C4-2B (cell line): ENCODE measurements around the gene ZGRF1.
"Not testable (repeated sequence)": the region's sequence is repeated elsewhere in the genome, so short reads cannot be mapped to it uniquely, and the experiment has no call there.

Experiments
- ZFX ChIP-seq: fragments of 450-650 bp; IDR thresholded peaks from 2 replicates; pipeline ENCODE4 v1.6.1; 2017
- TF ChIP-seq, protein P1 (sequence below): fragments of 450-650 bp; conservative IDR thresholded peaks from 2 replicates; pipeline ENCODE4 v1.5.1; 2017; ENCODE audit warnings: mild to moderate bottlenecking

GRCh38 chr4:112644595-112645535 lies 8.2 kb upstream of the ZGRF1 start:
- TF ChIP-seq, protein P1, sequence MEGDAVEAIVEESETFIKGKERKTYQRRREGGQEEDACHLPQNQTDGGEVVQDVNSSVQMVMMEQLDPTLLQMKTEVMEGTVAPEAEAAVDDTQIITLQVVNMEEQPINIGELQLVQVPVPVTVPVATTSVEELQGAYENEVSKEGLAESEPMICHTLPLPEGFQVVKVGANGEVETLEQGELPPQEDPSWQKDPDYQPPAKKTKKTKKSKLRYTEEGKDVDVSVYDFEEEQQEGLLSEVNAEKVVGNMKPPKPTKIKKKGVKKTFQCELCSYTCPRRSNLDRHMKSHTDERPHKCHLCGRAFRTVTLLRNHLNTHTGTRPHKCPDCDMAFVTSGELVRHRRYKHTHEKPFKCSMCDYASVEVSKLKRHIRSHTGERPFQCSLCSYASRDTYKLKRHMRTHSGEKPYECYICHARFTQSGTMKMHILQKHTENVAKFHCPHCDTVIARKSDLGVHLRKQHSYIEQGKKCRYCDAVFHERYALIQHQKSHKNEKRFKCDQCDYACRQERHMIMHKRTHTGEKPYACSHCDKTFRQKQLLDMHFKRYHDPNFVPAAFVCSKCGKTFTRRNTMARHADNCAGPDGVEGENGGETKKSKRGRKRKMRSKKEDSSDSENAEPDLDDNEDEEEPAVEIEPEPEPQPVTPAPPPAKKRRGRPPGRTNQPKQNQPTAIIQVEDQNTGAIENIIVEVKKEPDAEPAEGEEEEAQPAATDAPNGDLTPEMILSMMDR: not testable (repeated sequence)
- not testable (repeated sequence) for TF ChIP-seq ZFX
